Measurements from ENCODE around the gene LMNA.
"Not testable (repeated sequence)": the region's sequence is repeated elsewhere in the genome, so short reads cannot be mapped to it uniquely, and the experiment has no call there.

Gene LMNA

GRCh38 chr1:156114101-156114918 lies at the start of gene LMNA:
LMNA (plus strand) TSS chr1:156114711; CDS start chr1:156114919, 208 bp downstream.
- peak within 1 kb of the TSS; percentile 82 for H3K4me3 ChIP-seq (ENCODE audit: low read length)
- TF ChIP-seq ZNF274 (IDR thresholded peaks at IDR 0.05; ENCODE audit: low read depth, low read length), result no peak

DNA sequence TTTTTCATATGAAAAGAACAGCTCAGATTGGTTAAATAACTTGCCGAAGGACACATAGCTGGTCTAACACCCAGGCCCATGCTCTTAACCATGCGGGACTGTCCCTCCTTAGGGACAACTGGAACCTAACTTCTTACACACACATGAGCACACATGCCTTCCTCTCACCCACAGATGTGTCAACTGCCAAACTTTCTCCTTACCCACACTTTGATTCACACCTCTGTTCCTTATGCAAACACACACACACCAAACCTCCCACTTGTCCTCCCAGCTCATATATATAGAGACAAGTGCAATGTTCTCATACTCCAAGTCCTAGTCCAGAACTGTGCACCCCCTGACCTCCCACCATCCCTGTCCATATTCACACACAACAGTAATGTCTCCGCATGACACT lies 49.3 kb upstream of the LMNA start:
- TF ChIP-seq ZNF274 (IDR thresholded peaks at IDR 0.05; ENCODE audit: low read depth, low read length), result no peak
- H3K4me3 ChIP-seq (ENCODE audit: low read length), result no peak overlapping the region

DNA sequence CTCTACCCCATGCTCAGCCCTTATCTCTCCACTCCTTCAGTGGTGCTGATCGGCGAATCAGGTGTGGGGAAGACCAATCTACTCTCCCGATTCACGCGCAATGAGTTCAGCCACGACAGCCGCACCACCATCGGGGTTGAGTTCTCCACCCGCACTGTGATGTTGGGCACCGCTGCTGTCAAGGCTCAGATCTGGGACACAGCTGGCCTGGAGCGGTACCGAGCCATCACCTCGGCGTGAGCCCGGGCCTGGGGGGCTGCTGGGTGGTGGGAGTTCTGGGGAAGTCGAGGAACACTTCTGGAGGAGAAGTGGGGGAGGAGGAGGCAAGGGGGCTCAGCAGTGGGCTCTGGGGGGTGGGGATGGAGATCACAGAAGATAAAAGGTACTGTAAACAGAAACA lies 48.6 kb upstream of the LMNA start:
- no peak overlapping the region for H3K4me3 ChIP-seq (ENCODE audit: low read length)
- no peak for TF ChIP-seq ZNF274 (IDR thresholded peaks at IDR 0.05; ENCODE audit: low read depth, low read length)

- H3K4me3 ChIP-seq (ENCODE audit: low read length), result no peak overlapping the region
- no peak for TF ChIP-seq ZNF274 (IDR thresholded peaks at IDR 0.05; ENCODE audit: low read depth, low read length)
These were observed 47.2 kb upstream of the LMNA start for GRCh38 chr1:156067262-156067661.

- no peak overlapping the region for H3K4me3 ChIP-seq (ENCODE audit: low read length)
- TF ChIP-seq ZNF274 (IDR thresholded peaks at IDR 0.05; ENCODE audit: low read depth, low read length), result no peak
These were observed 44.7 kb upstream of the LMNA start for GRCh38 chr1:156069490-156070455.

GRCh38 chr1:156070548-156070947 lies 44.0 kb upstream of the LMNA start:
- no peak for TF ChIP-seq ZNF274 (IDR thresholded peaks at IDR 0.05; ENCODE audit: low read depth, low read length)
- H3K4me3 ChIP-seq (ENCODE audit: low read length), result no peak overlapping the region

GRCh38 chr1:156071332-156071816 lies 43.1 kb upstream of the LMNA start:
- not testable (repeated sequence) for H3K4me3 ChIP-seq (ENCODE audit: low read length)

DNA sequence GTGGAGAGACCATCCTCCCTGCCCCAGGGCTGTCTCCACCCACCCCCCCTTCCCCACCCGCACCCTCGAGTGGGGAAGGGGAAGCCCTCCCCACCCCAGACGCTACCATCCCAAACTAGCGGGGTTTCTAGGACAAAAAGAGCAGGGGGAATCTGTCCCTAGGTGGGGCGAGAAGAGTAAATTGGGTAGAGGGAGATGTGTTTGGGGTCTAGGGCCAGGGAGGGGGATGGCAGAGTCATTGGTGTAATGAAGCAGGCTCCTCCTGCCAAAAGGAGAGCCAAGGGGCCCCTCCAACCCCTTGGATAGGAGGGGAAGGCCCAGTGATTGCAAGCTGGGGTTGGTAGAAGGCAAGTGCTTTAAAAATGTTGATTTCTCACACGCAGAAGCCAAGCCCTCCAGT lies 42.3 kb upstream of the LMNA start:
- no peak overlapping the region for H3K4me3 ChIP-seq (ENCODE audit: low read length)
- no peak for TF ChIP-seq ZNF274 (IDR thresholded peaks at IDR 0.05; ENCODE audit: low read depth, low read length)

DNA sequence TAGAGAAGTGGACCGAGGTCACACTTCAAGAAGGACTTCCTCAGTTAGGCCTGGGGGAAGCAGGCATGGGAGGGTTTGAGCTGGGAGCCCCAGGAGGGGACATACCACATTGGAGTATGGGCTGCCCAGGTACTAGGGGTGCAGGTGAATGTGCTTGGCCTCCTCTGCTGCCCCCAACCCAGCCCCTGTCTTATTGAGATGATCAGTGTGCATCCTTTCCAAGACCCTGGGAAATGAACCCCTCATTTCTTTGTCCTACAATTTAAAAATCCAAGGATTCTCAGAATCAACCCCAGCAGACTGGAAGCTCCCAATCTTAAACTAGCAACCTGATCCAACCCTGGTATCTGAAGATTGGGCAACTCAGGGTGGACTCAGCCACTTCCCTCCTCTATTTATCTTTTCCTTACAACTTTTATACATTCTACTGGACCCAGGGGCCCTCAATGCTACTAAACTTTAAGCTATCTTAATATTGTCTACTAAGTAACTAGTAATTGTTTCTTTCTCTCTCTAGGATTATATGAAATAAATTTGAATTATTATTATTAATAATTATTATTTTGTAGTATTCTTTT lies 41.3 kb upstream of the LMNA start:
- TF ChIP-seq ZNF274 (IDR thresholded peaks at IDR 0.05; ENCODE audit: low read depth, low read length), result no peak
- no peak overlapping the region for H3K4me3 ChIP-seq (ENCODE audit: low read length)

- no peak overlapping the region for H3K4me3 ChIP-seq (ENCODE audit: low read length)
- no peak for TF ChIP-seq ZNF274 (IDR thresholded peaks at IDR 0.05; ENCODE audit: low read depth, low read length)
These were observed 40.8 kb upstream of the LMNA start for GRCh38 chr1:156073740-156074139.

DNA sequence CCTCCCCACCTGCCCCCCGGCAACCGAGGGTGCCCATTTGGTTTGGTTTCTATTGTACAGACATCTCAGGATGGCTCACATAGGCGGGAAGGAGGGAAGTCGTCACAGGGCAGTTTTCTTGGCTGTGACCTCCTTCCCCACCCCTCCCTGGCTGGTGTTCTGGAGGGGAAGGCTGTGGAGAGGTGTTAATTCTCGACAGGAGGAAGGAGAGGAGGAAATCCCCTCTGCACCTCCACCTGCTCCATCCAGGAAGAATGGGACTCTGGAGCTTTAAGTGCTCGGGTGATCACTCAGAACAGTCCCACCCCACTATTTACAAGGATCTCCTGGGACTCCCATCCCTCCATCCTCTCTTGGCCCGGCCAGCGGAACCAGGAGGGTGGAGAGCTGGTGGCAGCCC lies 39.9 kb upstream of the LMNA start:
- no peak for TF ChIP-seq ZNF274 (IDR thresholded peaks at IDR 0.05; ENCODE audit: low read depth, low read length)
- H3K4me3 ChIP-seq (ENCODE audit: low read length), result no peak overlapping the region

DNA sequence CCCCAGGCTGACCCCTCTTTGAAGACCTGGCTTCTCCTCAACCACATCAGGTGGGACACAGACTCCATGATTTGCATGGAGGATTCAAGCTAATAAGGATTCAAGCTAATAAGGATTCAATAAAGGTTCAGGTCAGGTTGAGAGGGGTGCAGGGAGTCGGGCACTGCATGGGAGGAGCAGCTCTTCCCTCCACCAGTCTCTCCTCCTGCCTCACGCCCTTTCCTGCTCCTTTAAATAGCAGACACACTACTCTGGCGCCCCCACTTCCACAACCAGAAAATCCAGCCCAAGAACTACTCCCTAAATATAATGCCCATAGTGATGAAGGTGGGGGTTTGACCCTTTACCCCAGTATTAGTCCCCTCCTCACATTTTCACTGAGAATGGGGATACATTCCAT lies 39.3 kb upstream of the LMNA start:
- no peak for TF ChIP-seq ZNF274 (IDR thresholded peaks at IDR 0.05; ENCODE audit: low read depth, low read length)
- H3K4me3 ChIP-seq (ENCODE audit: low read length), result no peak overlapping the region

DNA sequence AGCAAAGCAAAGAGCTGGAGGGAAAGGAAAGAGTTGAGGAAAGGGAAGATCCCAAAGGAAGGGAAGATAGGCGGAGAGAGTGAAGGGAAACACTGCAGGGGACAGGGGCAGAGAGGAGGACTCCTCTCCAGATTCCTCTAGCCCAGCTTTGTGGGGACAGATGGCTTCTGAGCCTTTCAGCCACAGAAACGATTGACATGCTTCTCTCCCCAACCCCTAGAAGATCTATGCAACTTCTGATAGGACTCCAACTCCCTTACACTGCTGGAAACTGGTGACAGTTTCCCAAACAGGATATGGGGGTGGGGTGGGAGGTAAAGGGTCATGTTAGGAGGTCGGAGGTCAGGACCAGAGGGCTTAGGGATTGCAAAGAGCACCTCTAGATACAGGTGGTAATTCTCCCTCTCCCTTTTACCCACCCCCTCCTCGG lies 38.7 kb upstream of the LMNA start:
- TF ChIP-seq ZNF274 (IDR thresholded peaks at IDR 0.05; ENCODE audit: low read depth, low read length), result no peak
- no peak overlapping the region; the same call in 1 of the 2 replicates for H3K4me3 ChIP-seq (ENCODE audit: low read length)
